GM12878 (cell line): ENCODE data around the gene PERCC1. TPM values are rescaled to one million over a fixed set of nuclear protein-coding genes. Genes with fewer than 3 reads are reported as not detected.

ENCODE experiments used
- ATAC-seq: fragments of 200-7000 bp; cut with Tn5 transposase; 3 replicates; pipeline ENCODE4 v1.9.1; 2020; ENCODE audit warnings: mild to moderate bottlenecking, moderate library complexity
- BruUV-seq: library from RNA; stranded (reverse); fragments of 400-500 nt; replicated peaks from 2 replicates; lab custom pipeline; 2021; lab: Mats Ljungman, UMichigan
- CTCF ChIA-PET: fragments of 300-600 bp; sonication (Branson Sonifier 250); formaldehyde crosslinking; extraction: SDS; loops from one replicate; lab custom pipeline; 2021; ENCODE audit warnings: inconsistent platforms; lab: Yijun Ruan, JAX
- POLR2A ChIA-PET: fragments of 350-600 bp; formaldehyde crosslinking; extraction: SDS; loops from one replicate; lab custom pipeline; 2021; ENCODE audit warnings: inconsistent platforms; lab: Charles Lee
- RAD21 ChIA-PET: fragments of 300-600 bp; sonication (Branson Sonifier 250); formaldehyde crosslinking; loops from one replicate; lab custom pipeline; 2023; ENCODE audit warnings: antibody characterized with exemption; ENCODE audit not compliant: unreplicated experiment; lab: Charles Lee
- SMC1A ChIA-PET: fragments of 300-600 bp; sonication (Branson Sonifier 250); formaldehyde crosslinking; loops from one replicate; lab custom pipeline; 2023; ENCODE audit not compliant: unreplicated experiment, uncharacterized antibody; lab: Charles Lee
- DNase-seq: peaks from one replicate; pipeline ENCODE4 v3.0.0-alpha.2; 2011; ENCODE audit warnings: low read depth, low spot score
- FAIRE-seq: peaks from 3 replicates; lab custom pipeline; 2011; peaks lifted over from hg19 to GRCh38; lab: Jason Lieb, UNC
- H2AFZ ChIP-seq: 2 replicates; pipeline ENCODE4 v1.6.0; 2011; ENCODE audit warnings: low read depth, low read length, control low read depth; ENCODE audit not compliant: control insufficient read depth
- H3K27ac ChIP-seq: 2 replicates; pipeline ENCODE4 v1.5.1; 2011; ENCODE audit warnings: control low read depth; ENCODE audit not compliant: control insufficient read depth, insufficient read depth
- H3K27me3 ChIP-seq, 2 experiments: replicated peaks in 1 of 2; 2 replicates each; pipeline versions ENCODE4 v1.6.0 to v1.6.1; 2011; ENCODE audit warnings: low read length in 1 of 2; ENCODE audit not compliant: control insufficient read depth in 2 of 2, insufficient read depth in 2 of 2
- H3K36me3 ChIP-seq, 2 experiments: 2 replicates each; pipeline ENCODE4 v1.5.1; 2011; ENCODE audit warnings: low read length in 1 of 2; ENCODE audit not compliant: control insufficient read depth in 2 of 2, insufficient read depth in 2 of 2
- H3K4me1 ChIP-seq: 2 replicates; pipeline ENCODE4 v1.6.1; 2011; ENCODE audit warnings: mild to moderate bottlenecking, low read length, moderate library complexity, mixed read lengths; ENCODE audit not compliant: control insufficient read depth, insufficient read depth
- H3K4me2 ChIP-seq: 2 replicates; pipeline ENCODE4 v1.6.0; 2011; ENCODE audit warnings: control low read depth; ENCODE audit not compliant: control insufficient read depth, insufficient read depth
- H3K4me3 ChIP-seq: fragments of 200-600 bp; sonication (generic); 2 replicates; pipeline ENCODE4 v1.5.1; 2016
- H3K79me2 ChIP-seq: 2 replicates; pipeline ENCODE4 v1.6.0; 2011; ENCODE audit warnings: low read length; ENCODE audit not compliant: control insufficient read depth, insufficient read depth
- H3K9ac ChIP-seq: 2 replicates; pipeline ENCODE4 v1.8.0; 2011; ENCODE audit warnings: low read length, control low read depth, mixed read lengths; ENCODE audit not compliant: control insufficient read depth, insufficient read depth
- H3K9me3 ChIP-seq: replicated peaks from 3 replicates; pipeline ENCODE4 v1.5.1; 2011; ENCODE audit warnings: mild to moderate bottlenecking, low read length; ENCODE audit not compliant: control insufficient read depth, insufficient read depth
- H4K20me1 ChIP-seq: 2 replicates; pipeline ENCODE4 v1.6.0; 2011; ENCODE audit not compliant: control insufficient read depth, insufficient read depth
- BRCA1 ChIP-seq: IDR thresholded peaks from 2 replicates; pipeline ENCODE4 v1.6.1; 2011; ENCODE audit warnings: low read depth, low read length, improper control_type of control experiment
- CREB1 ChIP-seq: IDR thresholded peaks from 2 replicates; pipeline ENCODE4 v1.6.1; 2012; ENCODE audit warnings: low read depth, mild to moderate bottlenecking, inconsistent platforms
- IKZF2 ChIP-seq, 2 experiments: fragments of 450-650 bp; IDR thresholded peaks; 2 replicates each; pipeline ENCODE4 v1.6.1; 2017; ENCODE audit warnings: mild to moderate bottlenecking in 2 of 2, moderate library complexity in 2 of 2
- SUPT20H ChIP-seq: IDR thresholded peaks from 2 replicates; pipeline ENCODE4 v1.6.1; 2011; ENCODE audit warnings: low read depth, mild to moderate bottlenecking, low read length, moderate library complexity, borderline replicate concordance; ENCODE audit not compliant: control insufficient read depth
- WGBS: methylation state at CpG from one replicate; pipeline ENCODE4 v1.1.6; 2016; ENCODE audit warnings: low lambda C conversion rate; ENCODE audit not compliant: insufficient replicate concordance, insufficient coverage; ENCODE audit errors: missing lambda C conversion rate; 5-methylcytosine and 5-hydroxymethylcytosine counted together
- in situ Hi-C: fragments of 300-500 bp; cut with MboI; formaldehyde crosslinking; loops from 9 replicates; pipeline ENCODE4 v1.14.3; 2018; ENCODE audit warnings: mixed read lengths
- intact Hi-C: fragments of 100-400 bp; cut with micrococcal nuclease; formaldehyde crosslinking; loops from one replicate; pipeline ENCODE4 v1.14.2; 2022; ENCODE audit not compliant: unreplicated experiment
- polyA plus RNA-seq, 11 experiments: library from polyadenylated mRNA; depleted of rRNA in 4 of 11; unstranded in 6 of 11; stranded (reverse) in 5 of 11; fragments of >200 nt; fragmentation: Nextera tagmentation in 4 of 11; fragmentation: Illumina TruSeq in 1 of 11; extraction: Ambion mirVana in 4 of 11; extraction: Trizol in 1 of 11; gene quantifications; 1 replicate in 1 of 11; 2 replicates in 10 of 11; pipeline versions ENCODE4 v1.2.1 to v1.2.3, GENCODE V29; 2011 to 2016; ENCODE audit warnings: inconsistent platforms in 2 of 11, missing spikeins in 2 of 11, low read depth in 1 of 11
- total RNA-seq, 4 experiments: library from RNA; depleted of rRNA in 3 of 4; stranded (reverse); fragments of >200 nt in 3 of 4; fragmentation: Illumina TruSeq in 1 of 4; extraction: Trizol in 1 of 4; gene quantifications; 2 replicates each; pipeline versions ENCODE4 v1.2.1 to v1.2.3, GENCODE V29; 2013 to 2021
- TF ChIP-seq, protein P1 (sequence below): fragments of 450-650 bp; IDR thresholded peaks from 2 replicates; pipeline ENCODE4 v1.6.1; 2016; ENCODE audit warnings: mild to moderate bottlenecking, moderate library complexity, borderline replicate concordance
- TF ChIP-seq, protein P2 (sequence below): fragments of 450-650 bp; IDR thresholded peaks from 2 replicates; pipeline ENCODE4 v1.6.1; 2016; ENCODE audit warnings: mild to moderate bottlenecking
- TF ChIP-seq, protein P3 (sequence below): fragments of 450-650 bp; IDR thresholded peaks from 2 replicates; pipeline ENCODE4 v1.6.1; 2016; ENCODE audit warnings: mild to moderate bottlenecking
- TF ChIP-seq, protein P4 (sequence below): IDR thresholded peaks from 2 replicates; pipeline ENCODE4 v1.6.1; 2011; ENCODE audit warnings: low read depth, mild to moderate bottlenecking, low read length, moderate library complexity, borderline replicate concordance; ENCODE audit errors: extremely low read depth
- TF ChIP-seq, protein P5 (sequence below): IDR thresholded peaks from 2 replicates; pipeline ENCODE4 v1.6.1; 2011; ENCODE audit warnings: borderline replicate concordance, low read depth, mild to moderate bottlenecking, moderate library complexity, mixed read lengths, low read length; ENCODE audit not compliant: insufficient read depth; ENCODE audit errors: extremely low read length

PERCC1 gene
- total and polyA plus RNA-seq, 10 of the 15 experiments (the other 5 are each of a cell fraction or from before 2014, with no cell fraction given): not detected

DNA sequence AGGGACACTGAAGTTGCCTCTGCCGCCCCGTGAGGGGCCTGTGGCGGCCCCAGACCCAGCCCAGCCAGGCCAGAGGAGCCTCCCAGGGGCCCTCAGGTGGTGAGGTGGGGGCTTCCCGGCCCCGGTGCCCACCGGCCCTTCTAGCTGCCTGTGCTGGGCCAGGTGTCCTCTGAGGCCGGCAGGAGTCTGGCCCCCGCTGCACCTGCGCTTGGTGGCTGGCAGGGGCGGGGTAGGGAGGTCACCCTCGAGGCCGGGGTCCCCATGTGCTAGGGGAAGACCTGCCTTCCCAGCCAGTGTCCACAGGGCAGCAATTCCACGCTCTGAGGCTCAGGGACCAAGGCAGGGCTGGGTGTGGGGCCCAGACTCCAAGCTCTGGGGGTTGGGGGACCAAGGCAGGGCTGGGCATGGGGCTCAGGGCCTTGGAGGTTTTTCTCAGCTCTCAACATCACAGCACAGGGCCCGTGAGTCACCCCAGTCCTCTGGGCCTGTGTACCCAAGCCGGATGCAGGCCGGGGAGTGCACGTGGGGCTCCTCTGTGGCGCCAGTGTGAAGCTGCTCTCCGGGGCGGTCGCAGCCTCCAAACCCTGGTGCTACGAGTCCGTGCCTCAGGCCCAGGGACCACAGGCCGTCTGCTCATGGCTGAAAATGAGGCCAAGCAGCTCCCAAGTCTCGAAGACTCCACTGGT is 14.8 kb downstream of the PERCC1 start:
- Histone ChIP-seq H3K4me2 (no peak overlapping the region), H3K27ac (no peak overlapping the region), H3K4me3 (no peak overlapping the region), H3K4me1 (no peaks in the 10 kb centered on the region), H4K20me1 (no peaks in the 10 kb centered on the region), H3K9me3 (no peaks in the 10 kb centered on the region), H3K27me3 (no peaks in the 10 kb centered on the region), H3K9ac (no peak overlapping the region), H2AFZ (no peak overlapping the region), H3K79me2 (no peaks in the 10 kb centered on the region), H3K36me3 (no peaks in the 10 kb centered on the region)
- DNase-seq (no peak), FAIRE-seq (no peak), ATAC-seq (peak; percentile 18; the same call in 2 of the 3 replicates)
- BruUV-seq: no TSS peak
- TF ChIP-seq IKZF2 (IDR thresholded peaks at IDR 0.05): no peak
- TF ChIP-seq CREB1: no peak
- no peak for TF ChIP-seq SUPT20H
- TF ChIP-seq, protein P1, sequence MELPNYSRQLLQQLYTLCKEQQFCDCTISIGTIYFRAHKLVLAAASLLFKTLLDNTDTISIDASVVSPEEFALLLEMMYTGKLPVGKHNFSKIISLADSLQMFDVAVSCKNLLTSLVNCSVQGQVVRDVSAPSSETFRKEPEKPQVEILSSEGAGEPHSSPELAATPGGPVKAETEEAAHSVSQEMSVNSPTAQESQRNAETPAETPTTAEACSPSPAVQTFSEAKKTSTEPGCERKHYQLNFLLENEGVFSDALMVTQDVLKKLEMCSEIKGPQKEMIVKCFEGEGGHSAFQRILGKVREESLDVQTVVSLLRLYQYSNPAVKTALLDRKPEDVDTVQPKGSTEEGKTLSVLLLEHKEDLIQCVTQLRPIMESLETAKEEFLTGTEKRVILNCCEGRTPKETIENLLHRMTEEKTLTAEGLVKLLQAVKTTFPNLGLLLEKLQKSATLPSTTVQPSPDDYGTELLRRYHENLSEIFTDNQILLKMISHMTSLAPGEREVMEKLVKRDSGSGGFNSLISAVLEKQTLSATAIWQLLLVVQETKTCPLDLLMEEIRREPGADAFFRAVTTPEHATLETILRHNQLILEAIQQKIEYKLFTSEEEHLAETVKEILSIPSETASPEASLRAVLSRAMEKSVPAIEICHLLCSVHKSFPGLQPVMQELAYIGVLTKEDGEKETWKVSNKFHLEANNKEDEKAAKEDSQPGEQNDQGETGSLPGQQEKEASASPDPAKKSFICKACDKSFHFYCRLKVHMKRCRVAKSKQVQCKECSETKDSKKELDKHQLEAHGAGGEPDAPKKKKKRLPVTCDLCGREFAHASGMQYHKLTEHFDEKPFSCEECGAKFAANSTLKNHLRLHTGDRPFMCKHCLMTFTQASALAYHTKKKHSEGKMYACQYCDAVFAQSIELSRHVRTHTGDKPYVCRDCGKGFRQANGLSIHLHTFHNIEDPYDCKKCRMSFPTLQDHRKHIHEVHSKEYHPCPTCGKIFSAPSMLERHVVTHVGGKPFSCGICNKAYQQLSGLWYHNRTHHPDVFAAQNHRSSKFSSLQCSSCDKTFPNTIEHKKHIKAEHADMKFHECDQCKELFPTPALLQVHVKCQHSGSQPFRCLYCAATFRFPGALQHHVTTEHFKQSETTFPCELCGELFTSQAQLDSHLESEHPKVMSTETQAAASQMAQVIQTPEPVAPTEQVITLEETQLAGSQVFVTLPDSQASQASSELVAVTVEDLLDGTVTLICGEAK: no peak
- TF ChIP-seq, protein P2, sequence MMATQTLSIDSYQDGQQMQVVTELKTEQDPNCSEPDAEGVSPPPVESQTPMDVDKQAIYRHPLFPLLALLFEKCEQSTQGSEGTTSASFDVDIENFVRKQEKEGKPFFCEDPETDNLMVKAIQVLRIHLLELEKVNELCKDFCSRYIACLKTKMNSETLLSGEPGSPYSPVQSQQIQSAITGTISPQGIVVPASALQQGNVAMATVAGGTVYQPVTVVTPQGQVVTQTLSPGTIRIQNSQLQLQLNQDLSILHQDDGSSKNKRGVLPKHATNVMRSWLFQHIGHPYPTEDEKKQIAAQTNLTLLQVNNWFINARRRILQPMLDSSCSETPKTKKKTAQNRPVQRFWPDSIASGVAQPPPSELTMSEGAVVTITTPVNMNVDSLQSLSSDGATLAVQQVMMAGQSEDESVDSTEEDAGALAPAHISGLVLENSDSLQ: no peak
- TF ChIP-seq, protein P3, sequence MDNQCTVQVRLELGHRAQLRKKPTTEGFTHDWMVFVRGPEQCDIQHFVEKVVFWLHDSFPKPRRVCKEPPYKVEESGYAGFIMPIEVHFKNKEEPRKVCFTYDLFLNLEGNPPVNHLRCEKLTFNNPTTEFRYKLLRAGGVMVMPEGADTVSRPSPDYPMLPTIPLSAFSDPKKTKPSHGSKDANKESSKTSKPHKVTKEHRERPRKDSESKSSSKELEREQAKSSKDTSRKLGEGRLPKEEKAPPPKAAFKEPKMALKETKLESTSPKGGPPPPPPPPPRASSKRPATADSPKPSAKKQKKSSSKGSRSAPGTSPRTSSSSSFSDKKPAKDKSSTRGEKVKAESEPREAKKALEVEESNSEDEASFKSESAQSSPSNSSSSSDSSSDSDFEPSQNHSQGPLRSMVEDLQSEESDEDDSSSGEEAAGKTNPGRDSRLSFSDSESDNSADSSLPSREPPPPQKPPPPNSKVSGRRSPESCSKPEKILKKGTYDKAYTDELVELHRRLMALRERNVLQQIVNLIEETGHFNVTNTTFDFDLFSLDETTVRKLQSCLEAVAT: no peak
- no peak for TF ChIP-seq BRCA1
- TF ChIP-seq, protein P4, sequence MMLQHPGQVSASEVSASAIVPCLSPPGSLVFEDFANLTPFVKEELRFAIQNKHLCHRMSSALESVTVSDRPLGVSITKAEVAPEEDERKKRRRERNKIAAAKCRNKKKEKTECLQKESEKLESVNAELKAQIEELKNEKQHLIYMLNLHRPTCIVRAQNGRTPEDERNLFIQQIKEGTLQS: no peak
- TF ChIP-seq, protein P5, sequence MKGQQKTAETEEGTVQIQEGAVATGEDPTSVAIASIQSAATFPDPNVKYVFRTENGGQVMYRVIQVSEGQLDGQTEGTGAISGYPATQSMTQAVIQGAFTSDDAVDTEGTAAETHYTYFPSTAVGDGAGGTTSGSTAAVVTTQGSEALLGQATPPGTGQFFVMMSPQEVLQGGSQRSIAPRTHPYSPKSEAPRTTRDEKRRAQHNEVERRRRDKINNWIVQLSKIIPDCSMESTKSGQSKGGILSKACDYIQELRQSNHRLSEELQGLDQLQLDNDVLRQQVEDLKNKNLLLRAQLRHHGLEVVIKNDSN: no peak
- CTCF ChIA-PET: no interaction called here
- in situ Hi-C loops (no loop called here), intact Hi-C loops (no loop called here)
- WGBS: 61% methylated on average over 23 of the region's 25 CpGs
- RAD21 ChIA-PET: no interaction called here
- SMC1A ChIA-PET: no interaction called here
- POLR2A ChIA-PET: no interaction called here
